GM23248 (cell line): ENCODE data around the gene WFIKKN1.

ENCODE experiments used
- EZH2 ChIP-seq: fragments of 200-600 bp; sonication (generic); IDR thresholded peaks from 2 replicates; pipeline ENCODE4 v1.6.1; 2018; ENCODE audit warnings: antibody characterized with exemption, mild to moderate bottlenecking; ENCODE audit not compliant: insufficient read depth, poor library complexity, severe bottlenecking
- EZH2phosphoT487 ChIP-seq: fragments of 200-600 bp; sonication (generic); IDR thresholded peaks from 2 replicates; pipeline ENCODE4 v1.6.1; 2018; ENCODE audit warnings: antibody characterized with exemption, moderate library complexity, mild to moderate bottlenecking, low read depth; ENCODE audit not compliant: insufficient read depth

DNA sequence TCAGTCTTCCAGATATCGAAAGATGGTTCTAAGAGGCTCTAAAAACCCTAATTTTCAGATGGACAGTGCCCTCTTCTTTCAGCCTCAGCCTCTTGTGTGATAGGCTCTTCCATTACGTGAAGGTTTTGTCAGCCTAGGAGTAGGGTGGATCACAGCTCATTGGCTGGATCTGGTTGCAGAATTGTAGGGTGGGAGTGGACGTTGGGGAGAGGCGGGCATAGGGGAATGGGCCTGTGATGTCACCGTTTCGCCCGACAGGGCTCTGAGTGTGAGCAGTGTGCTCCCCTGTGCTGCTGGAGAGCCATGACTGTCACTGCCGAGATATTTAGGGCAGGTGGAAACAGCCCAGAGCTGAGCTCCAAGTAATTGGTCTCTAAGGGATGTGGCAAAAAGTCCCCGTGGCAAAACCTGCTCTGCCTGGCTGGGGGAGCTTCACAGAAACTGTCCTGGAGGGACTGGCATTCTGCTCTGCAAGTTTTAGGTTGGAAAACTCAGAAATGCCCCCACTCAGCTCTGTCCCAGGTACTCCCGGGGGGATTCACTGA lies 6.2 kb upstream of the WFIKKN1 start:
- no peak for TF ChIP-seq EZH2phosphoT487
- no peak for TF ChIP-seq EZH2
